SK-N-MC (cell line): ENCODE data around the gene CADM4.

Source experiments
- DNase-seq: peaks from one replicate; pipeline ENCODE4 v3.0.0-alpha.2; 2011; ENCODE audit warnings: low read depth, low spot score
- H3K27ac ChIP-seq: fragments of 200-600 bp; sonication (generic); 2 replicates; pipeline ENCODE4 v1.5.1; 2016; ENCODE audit warnings: mixed run types
- H3K36me3 ChIP-seq: fragments of 200-600 bp; sonication (generic); 2 replicates; pipeline ENCODE4 v1.6.1; 2017; ENCODE audit warnings: antibody characterized with exemption, low read length, mixed read lengths; ENCODE audit not compliant: insufficient read depth
- H3K4me3 ChIP-seq: fragments of 200-600 bp; sonication (generic); 2 replicates; pipeline ENCODE4 v1.5.1; 2016
- H3K9ac ChIP-seq: fragments of 200-600 bp; sonication (generic); 2 replicates; pipeline ENCODE4 v1.8.0; 2017; ENCODE audit warnings: mixed run types, mixed read lengths; ENCODE audit not compliant: insufficient read length
- H3K9me3 ChIP-seq: fragments of 200-600 bp; sonication (generic); 2 replicates; pipeline ENCODE4 v1.6.1; 2017; ENCODE audit warnings: low read depth, mild to moderate bottlenecking, antibody characterized with exemption, low read length, moderate library complexity, mixed read lengths
- EZH2 ChIP-seq: fragments of 200-600 bp; sonication (generic); IDR thresholded peaks from one replicate; pipeline ENCODE4 v1.6.1; 2017; ENCODE audit warnings: antibody characterized with exemption
- FOXP2 ChIP-seq: optimal IDR thresholded peaks from 2 replicates; pipeline ENCODE3; 2011; ENCODE audit warnings: mild to moderate bottlenecking, moderate library complexity; ENCODE audit not compliant: insufficient read depth; ENCODE audit errors: extremely low read length, control extremely low read depth
- POLR2AphosphoS5 ChIP-seq: IDR thresholded peaks from 2 replicates; pipeline ENCODE4 v1.6.1; 2012; ENCODE audit warnings: mild to moderate bottlenecking, low read depth, low read length, borderline replicate concordance

Gene CADM4

DNA sequence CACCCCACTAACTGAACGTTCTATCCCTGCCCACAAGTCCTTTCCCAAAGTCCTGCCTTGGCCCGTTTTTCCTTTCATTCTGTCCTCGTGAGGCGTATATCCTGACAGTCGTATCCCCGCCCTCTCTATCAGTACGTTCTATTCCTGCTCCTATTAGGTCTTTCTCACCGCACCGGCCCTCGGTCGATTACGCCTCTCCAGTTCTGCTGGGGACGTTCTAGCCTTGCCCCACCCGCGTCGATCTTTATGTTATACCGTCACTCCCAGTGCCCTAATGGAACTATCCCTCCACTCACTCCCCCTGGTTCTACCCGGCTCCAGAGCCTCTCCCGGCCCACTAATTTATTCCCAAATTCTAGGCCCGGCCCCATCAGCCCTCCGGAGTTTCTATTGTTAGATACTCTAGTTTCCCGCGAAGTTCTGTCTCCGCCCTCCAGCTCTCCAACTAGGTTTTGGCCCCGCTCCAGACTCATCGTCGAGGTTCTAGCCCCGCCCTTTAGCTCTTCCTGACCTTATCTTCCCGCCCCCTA lies 28.3 kb upstream of the CADM4 start:
- Histone ChIP-seq H3K9me3 (no peaks in the 10 kb centered on the region), H3K9ac (peak overlapping the region; percentile 91), H3K4me3 (peak overlapping the region; percentile 79), H3K36me3 (peaks cover 31% of the 10 kb centered on the region), H3K27ac (peak overlapping the region; percentile 84)
- peak; percentile 73 for TF ChIP-seq POLR2AphosphoS5
- no peak for TF ChIP-seq FOXP2
- no peak for DNase-seq

GRCh38 chr19:43667126-43667875 lies 27.7 kb upstream of the CADM4 start:
- TF ChIP-seq EZH2, result no peak
- no peak for TF ChIP-seq FOXP2
- TF ChIP-seq POLR2AphosphoS5, result no peak

GRCh38 chr19:43664018-43664417 lies 24.4 kb upstream of the CADM4 start:
- Histone ChIP-seq H3K36me3 (peaks cover 65% of the 10 kb centered on the region), H3K9me3 (no peaks in the 10 kb centered on the region), H3K27ac (no peak overlapping the region), H3K9ac (no peak overlapping the region), H3K4me3 (no peak overlapping the region)
- TF ChIP-seq EZH2, result no peak
- TF ChIP-seq FOXP2, result no peak
- DNase-seq, result no peak

More at GRCh38 chr19:43667126-43667875, 27.7 kb upstream of the CADM4 start:
- H3K9me3 ChIP-seq, result no peaks in the 10 kb centered on the region
- no peak for DNase-seq
- H3K36me3 ChIP-seq, result peaks cover 37% of the 10 kb centered on the region
- peak overlapping the region; percentile 84 for H3K27ac ChIP-seq
- H3K9ac ChIP-seq, result peak overlapping the region; percentile 91
- H3K4me3 ChIP-seq, result peak overlapping the region; percentile 79

DNA sequence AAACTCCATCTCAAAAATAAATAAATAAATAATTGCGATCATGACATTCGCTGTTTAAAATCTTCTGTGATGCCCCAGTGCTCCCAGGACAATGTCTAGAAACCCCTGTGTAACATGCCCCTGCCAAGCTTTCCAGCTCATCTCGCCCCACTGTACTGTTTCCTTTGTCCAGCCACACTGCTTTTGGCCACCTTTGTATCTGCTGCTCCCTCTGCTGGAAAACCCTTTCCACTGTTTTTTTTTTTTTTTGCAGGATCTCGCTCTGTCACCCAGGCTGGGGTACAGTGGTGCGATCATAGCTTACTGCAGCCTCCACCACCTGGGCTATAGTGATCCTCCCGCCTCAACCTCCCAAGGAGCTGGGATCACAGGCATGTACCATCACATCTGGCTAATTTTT lies 22.8 kb upstream of the CADM4 start:
- H3K9me3 ChIP-seq, result no peaks in the 10 kb centered on the region
- H3K36me3 ChIP-seq, result peaks cover 80% of the 10 kb centered on the region
- H3K4me3 ChIP-seq, result no peak overlapping the region
- no peak for DNase-seq
- H3K9ac ChIP-seq, result no peak overlapping the region
- no peak overlapping the region for H3K27ac ChIP-seq
- TF ChIP-seq POLR2AphosphoS5, result no peak
- TF ChIP-seq EZH2, result no peak
- TF ChIP-seq FOXP2, result no peak

DNA sequence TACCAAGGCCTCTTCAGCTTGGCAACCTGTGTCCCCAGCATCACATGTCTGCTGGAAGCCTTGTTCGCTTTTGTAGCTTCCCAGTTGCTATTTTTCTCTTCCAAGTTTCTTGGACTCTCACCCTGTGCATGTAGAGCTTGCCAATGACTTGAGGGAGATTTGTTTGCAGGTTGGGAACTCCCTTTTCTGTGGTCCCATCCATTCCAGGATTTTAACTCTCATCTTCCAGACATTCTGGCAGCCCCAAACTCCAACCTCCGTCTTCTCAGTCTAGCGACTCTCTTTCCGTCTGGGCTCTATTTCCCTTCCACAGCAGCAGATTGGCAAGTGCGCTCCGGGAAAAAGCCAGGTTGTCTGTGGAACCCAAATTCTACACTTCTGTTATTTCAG lies 21.3 kb upstream of the CADM4 start:
- H3K9ac ChIP-seq, result no peak overlapping the region
- no peak for TF ChIP-seq EZH2
- TF ChIP-seq FOXP2, result no peak
- TF ChIP-seq POLR2AphosphoS5, result no peak
- H3K36me3 ChIP-seq, result peaks cover 85% of the 10 kb centered on the region

GRCh38 chr19:43660301-43660970 lies 20.8 kb upstream of the CADM4 start:
- Histone ChIP-seq H3K9ac (no peak overlapping the region), H3K4me3 (no peak overlapping the region), H3K9me3 (no peaks in the 10 kb centered on the region), H3K36me3 (peaks cover 89% of the 10 kb centered on the region), H3K27ac (no peak overlapping the region)
- TF ChIP-seq EZH2 (no peak), FOXP2 (no peak), POLR2AphosphoS5 (no peak)
- no peak for DNase-seq

More for the DNA sequence above, 21.3 kb upstream of the CADM4 start:
- Histone ChIP-seq H3K4me3 (no peak overlapping the region), H3K9me3 (no peaks in the 10 kb centered on the region), H3K27ac (no peak overlapping the region)
- no peak for DNase-seq

GRCh38 chr19:43658494-43658893 lies 18.8 kb upstream of the CADM4 start:
- TF ChIP-seq FOXP2 (no peak), POLR2AphosphoS5 (no peak), EZH2 (no peak)
- no peak for DNase-seq
- H3K27ac ChIP-seq, result no peak overlapping the region
- H3K36me3 ChIP-seq, result peaks cover 79% of the 10 kb centered on the region
- H3K4me3 ChIP-seq, result no peak overlapping the region
- no peaks in the 10 kb centered on the region for H3K9me3 ChIP-seq
- no peak overlapping the region for H3K9ac ChIP-seq

DNA sequence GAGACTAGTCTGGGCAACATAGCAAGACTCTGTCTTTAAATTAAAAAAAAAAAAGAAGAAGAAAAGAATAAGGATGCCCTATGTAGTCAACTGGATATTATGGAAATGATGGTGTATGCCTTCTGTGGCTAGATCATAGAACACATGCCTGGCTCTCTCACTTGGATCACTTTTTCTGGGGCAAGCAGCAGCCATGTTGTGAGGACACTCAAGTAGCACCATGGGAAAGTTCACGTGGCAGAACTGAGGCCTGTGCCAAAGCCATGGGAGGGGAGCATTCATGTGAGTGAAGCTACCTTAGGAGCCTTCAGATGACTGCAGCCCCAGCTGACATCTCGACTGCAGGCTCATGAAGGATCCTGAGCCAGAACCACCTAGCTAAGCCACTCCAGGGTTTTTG lies 18.4 kb upstream of the CADM4 start:
- no peaks in the 10 kb centered on the region for H3K9me3 ChIP-seq
- TF ChIP-seq FOXP2 (no peak), EZH2 (no peak), POLR2AphosphoS5 (no peak)

DNA sequence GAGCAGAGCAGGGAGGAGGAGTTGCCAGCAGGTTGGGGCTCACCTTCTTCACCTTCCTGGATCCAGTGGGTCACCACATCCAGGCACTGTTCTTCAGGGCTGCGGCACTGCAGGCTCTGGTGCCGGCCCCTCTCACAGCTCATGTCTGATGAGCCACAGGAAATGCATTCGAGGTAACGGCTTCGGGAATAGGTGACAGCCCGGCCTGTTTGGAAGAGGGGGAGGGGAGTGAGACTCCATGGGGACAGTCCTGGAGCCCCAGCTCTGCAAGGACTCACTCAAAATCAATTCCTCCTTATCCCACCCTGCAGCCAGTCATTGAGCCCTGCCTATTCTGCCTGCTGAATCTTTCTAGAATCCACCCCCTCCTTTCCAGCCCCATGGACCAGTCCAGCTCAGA lies 16.8 kb upstream of the CADM4 start:
- Histone ChIP-seq H3K4me3 (no peak overlapping the region), H3K9me3 (no peaks in the 10 kb centered on the region), H3K36me3 (peaks cover 80% of the 10 kb centered on the region), H3K9ac (no peak overlapping the region), H3K27ac (no peak overlapping the region)
- DNase-seq, result no peak
- TF ChIP-seq POLR2AphosphoS5 (no peak), EZH2 (no peak), FOXP2 (no peak)

More for the DNA sequence above, 18.4 kb upstream of the CADM4 start:
- DNase-seq, result no peak
- Histone ChIP-seq H3K4me3 (no peak overlapping the region), H3K27ac (no peak overlapping the region), H3K36me3 (peaks cover 78% of the 10 kb centered on the region), H3K9ac (no peak overlapping the region)
